GM21529 (cell line): ENCODE measurements around the gene DNAJC30.
"Not testable (repeated sequence)": the region's sequence is repeated elsewhere in the genome, so short reads cannot be mapped to it uniquely, and the experiment has no call there.

Experiments
- ATAC-seq: cut with Tn5 transposase; IDR thresholded peaks from one replicate; pipeline ENCODE4 v1.9.1; 2021; ENCODE audit not compliant: unreplicated experiment

The DNAJC30 gene

DNA sequence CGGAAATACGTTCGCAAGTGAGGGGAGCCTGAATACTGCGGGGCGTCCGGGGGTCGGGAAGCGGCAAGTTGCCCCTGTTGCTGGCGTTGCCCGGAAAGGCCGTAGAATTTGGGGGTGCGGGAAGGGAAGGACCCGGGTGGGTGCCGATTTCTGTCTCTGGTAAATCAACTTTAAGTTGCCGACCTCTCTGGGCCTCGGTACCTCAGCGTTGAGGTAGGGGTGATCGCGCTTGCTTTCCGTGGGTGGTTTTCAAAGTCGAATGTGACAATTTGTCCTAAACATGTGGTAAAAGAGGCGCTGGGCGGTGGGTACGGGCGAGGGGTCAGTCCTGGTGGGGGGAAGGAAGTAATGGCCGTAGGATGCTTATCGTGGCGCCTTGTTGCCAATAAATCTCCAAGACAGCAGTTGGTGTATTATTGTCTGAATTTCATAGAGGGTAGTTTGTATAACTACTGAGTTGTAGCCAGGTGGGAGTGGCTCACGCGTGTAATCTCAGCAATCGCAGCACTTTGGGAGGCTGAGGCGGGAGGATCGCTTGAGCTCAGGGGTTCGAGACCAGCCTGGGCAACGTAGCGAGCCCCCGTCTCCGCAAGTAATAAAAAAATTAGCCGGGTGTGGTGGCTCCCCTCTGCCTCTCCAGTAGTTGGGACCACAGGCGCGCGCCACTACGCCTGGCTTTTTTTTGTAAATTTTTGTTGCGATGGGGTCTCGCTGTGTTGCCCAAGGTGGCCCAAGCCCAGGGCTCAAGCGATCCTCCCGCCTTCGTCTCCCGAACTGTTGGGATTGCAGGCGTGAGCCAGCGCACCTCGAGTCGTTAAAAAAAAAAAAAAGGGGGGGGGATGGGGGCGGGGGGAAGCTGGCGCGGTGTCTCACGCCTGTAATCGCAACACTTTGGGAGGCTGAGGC is 788 bp upstream of the DNAJC30 start:
- peak; percentile 20 for ATAC-seq

DNA sequence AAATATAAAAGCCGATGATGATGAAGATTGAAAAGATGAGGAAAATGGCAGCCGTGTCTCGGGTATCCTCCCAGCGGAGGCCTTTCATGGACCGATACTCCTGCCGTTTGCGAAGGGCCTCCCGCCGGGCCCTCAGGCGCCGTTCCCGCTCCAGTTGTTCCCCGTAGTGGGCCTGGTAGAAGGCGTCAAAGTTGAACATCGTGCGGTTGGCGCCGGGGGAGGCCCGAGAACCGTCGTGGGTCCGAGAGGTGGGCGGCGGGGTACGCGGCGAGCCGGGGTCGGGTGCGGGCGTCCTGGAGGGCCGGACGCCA is 553 bp downstream of the DNAJC30 start:
- ATAC-seq, result peak; percentile 12

DNA sequence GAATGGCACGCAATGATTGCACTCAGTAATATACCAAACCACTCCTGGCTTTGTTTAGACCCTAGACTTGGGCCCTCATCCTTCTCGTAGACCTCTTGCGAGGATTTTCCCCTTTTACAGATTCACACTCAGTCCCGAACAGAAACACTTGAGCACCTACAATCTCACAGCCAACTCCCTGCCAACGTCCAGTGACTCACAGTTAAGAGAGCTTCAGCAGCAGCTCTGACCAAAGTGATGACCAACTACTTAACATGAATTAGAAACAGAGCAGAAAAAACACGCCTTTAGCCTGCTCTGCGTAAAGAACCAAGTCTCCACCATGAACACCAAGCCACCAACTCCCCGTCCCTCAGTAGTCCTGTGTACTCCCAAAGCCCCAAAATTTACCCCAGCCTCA is 2.2 kb downstream of the DNAJC30 start:
- no peak for ATAC-seq

DNA sequence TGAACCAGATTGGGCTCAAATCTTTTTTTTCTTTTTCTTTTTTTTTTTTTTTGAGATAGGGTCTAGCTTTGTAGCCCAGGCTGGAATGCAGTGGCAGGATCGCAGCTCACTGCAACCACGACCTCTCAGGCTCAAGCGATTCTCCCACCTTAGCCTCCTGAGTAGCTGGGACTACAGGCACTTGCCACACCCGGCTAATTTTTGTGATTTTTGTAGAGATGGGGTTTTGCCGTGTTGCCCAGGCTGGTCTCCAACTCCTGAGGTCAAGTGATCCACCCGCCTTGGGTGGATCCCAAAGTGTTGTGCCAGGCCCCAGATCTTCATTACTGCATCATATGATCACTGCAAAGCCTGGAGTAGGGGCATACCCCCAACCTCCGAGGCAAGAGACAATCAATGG is 2.8 kb downstream of the DNAJC30 start:
- no peak for ATAC-seq

DNA sequence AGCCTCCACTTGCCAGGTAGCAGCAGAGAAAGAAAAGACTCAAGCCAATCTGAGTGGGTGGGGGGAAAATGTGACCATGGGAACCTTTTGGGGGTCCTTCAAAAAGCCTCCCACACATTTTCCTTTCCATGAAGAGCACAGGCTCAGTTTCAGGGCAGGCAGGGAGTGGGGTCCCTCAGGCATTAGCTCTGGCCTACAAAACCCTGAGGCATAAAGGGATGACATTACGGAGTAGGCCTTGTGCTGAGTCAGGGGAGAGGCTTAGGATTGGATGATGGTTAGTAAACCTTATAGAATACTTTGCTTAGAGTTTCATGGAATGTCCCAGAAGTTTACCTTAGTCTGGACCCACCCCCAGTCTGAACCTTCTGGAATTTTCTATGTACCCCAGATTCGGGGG is 3.5 kb downstream of the DNAJC30 start:
- ATAC-seq, result no peak

DNA sequence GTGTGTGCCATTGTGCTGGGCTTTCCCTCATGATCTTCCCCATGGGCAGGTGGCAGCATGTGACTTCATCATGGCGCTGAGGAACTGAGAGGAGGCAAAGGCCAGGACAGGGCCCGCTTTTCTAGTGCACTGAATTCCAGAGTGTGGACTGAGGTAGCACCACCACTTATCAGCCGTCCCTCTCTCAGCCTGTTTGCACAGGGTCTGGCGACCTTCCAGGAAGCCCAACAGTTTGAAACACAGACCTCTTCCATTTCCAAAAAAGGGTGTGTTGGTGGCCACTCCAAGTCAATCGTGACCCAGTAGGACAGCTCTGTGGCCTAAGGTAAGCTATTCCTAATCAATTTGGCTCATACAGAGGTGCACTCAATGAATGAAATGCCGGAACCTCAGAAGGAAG is 4.4 kb downstream of the DNAJC30 start:
- ATAC-seq, result no peak

- ATAC-seq, result not testable (repeated sequence)
These were observed 7.2 kb downstream of the DNAJC30 start for GRCh38 chr7:73676062-73676461.

- ATAC-seq, result no peak
These were observed 8.7 kb downstream of the DNAJC30 start for GRCh38 chr7:73674468-73675124.

DNA sequence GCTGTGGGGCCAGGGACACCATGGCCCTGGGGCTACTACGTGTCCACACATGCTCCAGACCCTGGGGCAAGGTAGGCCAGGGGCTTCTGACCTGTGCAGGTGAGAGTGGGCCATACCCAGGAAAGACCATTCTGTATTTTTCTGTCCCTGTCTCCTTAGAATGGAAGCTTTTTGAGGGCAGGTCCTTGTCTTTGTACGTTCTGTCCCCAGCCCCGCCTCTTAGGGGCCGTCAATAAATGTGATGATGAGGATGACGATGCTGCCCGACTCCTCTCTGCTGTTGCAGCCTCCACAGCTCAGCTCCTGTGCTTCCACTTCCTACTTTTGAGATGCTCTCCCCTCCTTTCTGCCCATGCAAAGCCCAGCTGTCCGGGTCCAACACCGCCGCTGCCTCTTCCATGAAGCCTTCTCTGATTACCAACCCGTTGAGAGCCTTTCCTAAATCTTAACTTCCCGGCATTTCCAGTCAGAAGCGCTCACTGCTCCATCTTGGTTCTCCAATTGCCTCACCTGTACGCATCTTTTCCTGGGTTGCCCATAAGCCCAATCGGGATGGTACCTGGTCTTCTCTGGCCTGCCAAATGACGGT is 11.3 kb downstream of the DNAJC30 start:
- ATAC-seq, result no peak

GRCh38 chr7:73671322-73671661 is 12.0 kb downstream of the DNAJC30 start:
- ATAC-seq, result no peak

- no peak for ATAC-seq
These were observed 13.3 kb downstream of the DNAJC30 start for GRCh38 chr7:73669858-73670385.

- ATAC-seq, result no peak
These were observed 14.0 kb downstream of the DNAJC30 start for GRCh38 chr7:73669288-73669701.

- ATAC-seq, result no peak
These were observed 14.4 kb downstream of the DNAJC30 start for GRCh38 chr7:73668886-73669230.

DNA sequence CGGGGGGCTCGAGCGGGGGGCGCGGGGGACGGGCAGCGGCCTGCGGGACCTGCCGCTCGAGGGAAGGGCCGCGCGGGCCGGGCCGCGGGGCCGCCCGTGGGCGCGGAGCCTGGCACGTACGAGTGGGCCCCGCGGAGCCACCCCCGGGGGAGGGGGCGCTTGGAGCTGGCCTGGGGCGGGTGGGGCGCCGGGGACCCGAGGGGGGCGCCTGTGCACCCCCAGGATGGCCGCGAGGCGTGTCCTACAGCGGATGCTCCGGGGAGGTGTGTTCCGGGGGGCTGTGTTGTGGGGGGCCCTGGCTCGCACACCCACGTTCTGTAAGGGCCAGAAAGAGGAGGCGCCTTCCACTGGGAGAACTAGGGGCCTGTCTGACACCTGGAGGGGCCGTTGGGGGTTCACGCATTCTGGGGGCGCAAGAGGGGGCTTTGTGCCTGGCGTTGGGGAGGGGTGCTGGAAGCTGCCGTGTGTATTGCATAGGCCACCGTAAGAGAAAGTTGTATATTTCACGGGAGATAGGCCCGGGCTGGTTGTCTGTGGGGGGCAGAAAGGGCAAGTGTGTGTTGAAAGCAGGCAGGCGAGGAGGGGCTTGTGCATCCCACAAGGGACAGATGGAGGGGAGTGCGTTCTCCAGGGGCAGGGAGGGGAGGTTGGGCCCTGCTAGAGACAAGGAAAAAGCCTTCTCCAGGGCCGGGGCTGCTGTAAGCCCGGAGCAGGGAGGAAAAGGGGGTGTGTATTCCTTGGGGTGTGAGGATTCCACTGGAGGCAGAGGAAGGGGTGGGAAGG is 15.0 kb downstream of the DNAJC30 start:
- ATAC-seq, result peak; percentile 9

- peak; percentile 93 for ATAC-seq
These were observed 15.7 kb downstream of the DNAJC30 start, which contains the start of gene VPS37D for GRCh38 chr7:73667344-73668102. Gene VPS37D, plus strand, starts transcription at chr7:73667831. Its CDS starts 128 bp downstream, at chr7:73667959.

DNA sequence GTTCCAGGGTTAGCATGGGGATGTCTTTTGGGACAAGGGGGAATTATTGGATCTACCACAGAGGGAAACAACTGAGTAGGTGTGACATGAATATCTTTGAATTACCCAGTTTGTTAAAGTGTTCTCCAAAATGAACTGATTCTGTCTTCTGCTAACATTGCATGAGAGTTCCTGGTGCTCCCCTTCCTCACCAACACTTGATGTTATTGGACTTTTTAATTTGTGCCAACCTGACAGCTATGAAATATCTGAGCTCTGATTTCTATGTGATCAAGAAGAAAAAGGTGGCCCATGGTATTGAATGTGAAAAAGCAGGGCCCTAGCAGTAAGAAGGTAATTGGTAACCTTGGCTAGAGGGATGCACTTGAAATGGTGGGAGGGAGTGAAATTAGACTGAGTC is 20.2 kb downstream of the DNAJC30 start:
- ATAC-seq, result no peak

DNA sequence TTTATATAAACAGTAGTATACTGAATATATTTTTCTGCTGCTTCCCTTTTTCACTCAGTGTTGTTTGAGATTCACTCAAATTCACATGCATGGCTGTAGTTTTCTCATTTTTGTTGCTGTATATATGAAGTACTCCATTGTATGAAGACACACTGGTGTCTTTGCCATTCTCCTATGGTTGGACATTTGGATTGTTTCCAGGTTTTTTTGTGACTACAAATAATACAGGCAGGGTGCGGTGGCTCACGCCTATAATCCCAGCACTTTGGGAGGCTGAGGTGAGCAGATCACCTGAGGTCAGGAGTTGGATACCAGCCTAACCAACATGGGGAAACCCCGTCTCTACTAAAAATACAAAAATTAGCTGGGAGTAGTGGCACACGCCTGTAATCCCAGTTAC is 22.7 kb downstream of the DNAJC30 start:
- not testable (repeated sequence) for ATAC-seq

GRCh38 chr7:73659983-73660382 is 23.3 kb downstream of the DNAJC30 start:
- ATAC-seq, result no peak

DNA sequence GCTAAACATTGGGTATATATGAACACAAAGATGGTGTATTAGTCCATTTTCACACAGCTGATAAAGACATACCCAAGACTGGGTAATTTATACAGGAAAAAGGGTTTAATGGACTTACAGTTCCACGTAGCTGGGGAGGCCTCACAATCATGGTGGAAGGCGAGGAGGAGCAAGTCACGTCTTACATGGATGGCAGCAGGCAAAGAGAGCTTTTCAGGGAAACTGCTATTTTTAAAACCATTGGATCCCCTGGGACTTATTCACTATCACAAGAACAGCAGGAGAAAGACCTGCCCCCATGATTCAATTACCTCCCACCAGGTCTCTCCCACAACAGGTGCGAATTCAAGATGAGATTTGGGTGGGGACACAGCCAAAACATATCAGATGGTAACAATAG is 27.9 kb downstream of the DNAJC30 start:
- ATAC-seq, result not testable (repeated sequence)

DNA sequence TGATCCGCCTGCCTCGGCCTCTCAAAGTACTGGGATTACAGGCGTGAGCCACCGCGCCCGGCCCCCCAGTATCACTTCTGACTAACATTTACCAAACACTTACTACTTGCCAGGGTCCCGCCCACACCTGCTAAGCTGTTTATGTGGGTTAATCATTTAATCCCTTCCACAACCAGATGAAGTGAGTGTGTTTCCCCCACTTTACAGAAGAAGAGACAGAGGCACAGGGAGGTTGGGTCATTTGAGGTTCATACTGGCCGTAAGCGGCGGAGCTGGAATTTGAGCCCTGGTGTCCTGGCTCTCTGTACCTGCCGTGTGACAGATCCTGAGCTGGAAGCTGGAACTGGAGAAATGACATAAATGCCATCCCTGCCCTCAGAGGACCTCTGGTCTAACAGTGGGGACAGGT is 30.7 kb downstream of the DNAJC30 start:
- no peak for ATAC-seq
